ENCODE results near the gene MRC2. TPM values are rescaled to one million over a fixed set of nuclear protein-coding genes. Genes with fewer than 3 reads are reported as not detected.
"Not testable (repeated sequence)": the region's sequence is repeated elsewhere in the genome, so short reads cannot be mapped to it uniquely, and the experiment has no call there.

The MRC2 gene
- polyA plus RNA-seq, 5 donors, result 69.9 to 144 (median 93.6) TPM

- no peak for DNase-seq
Observed at GRCh38 chr17:62678214-62678919, 50.9 kb downstream of the MRC2 start.

GRCh38 chr17:62679866-62680377 lies 52.5 kb downstream of the MRC2 start:
- no peak for DNase-seq

GRCh38 chr17:62680541-62681052 lies 53.1 kb downstream of the MRC2 start:
- no peak for DNase-seq

GRCh38 chr17:62681061-62681938 lies 53.8 kb downstream of the MRC2 start:
- DNase-seq, result no peak

GRCh38 chr17:62681939-62682381 lies 54.5 kb downstream of the MRC2 start:
- DNase-seq, result no peak

GRCh38 chr17:62684179-62684578 lies 56.7 kb downstream of the MRC2 start:
- DNase-seq, result no peak

GRCh38 chr17:62687997-62688396 lies 60.5 kb downstream of the MRC2 start:
- no peak for DNase-seq

- no peak for DNase-seq
Observed at GRCh38 chr17:62688398-62689160, 61.1 kb downstream of the MRC2 start.

- no peak for DNase-seq
Observed at GRCh38 chr17:62689441-62690167, 62.1 kb downstream of the MRC2 start.

GRCh38 chr17:62690168-62690897 lies 62.9 kb downstream of the MRC2 start:
- DNase-seq, result no peak

- DNase-seq, result not testable (repeated sequence)
Observed at GRCh38 chr17:62691589-62691915, 64.1 kb downstream of the MRC2 start.

GRCh38 chr17:62692159-62692651 lies 64.7 kb downstream of the MRC2 start:
- DNase-seq, result no peak

- DNase-seq, result no peak
Observed at GRCh38 chr17:62692721-62693431, 65.4 kb downstream of the MRC2 start.

- no peak for DNase-seq
Observed at GRCh38 chr17:62693616-62694409, 66.3 kb downstream of the MRC2 start.

GRCh38 chr17:62695093-62695738 lies 67.7 kb downstream of the MRC2 start:
- not testable (repeated sequence) for DNase-seq

- no peak for DNase-seq
Observed at GRCh38 chr17:62696256-62696655, 68.8 kb downstream of the MRC2 start.

- DNase-seq, result no peak
Observed at GRCh38 chr17:62696726-62697490, 69.4 kb downstream of the MRC2 start.
